Heart right ventricle (tissue), 16 donors: ENCODE measurements around the gene ZNF408. TPM values are rescaled to one million over a fixed set of nuclear protein-coding genes. Genes with fewer than 3 reads are reported as not detected.
A peak's percentile ranks its signal among the peaks of the same experiment; 100 is the strongest.

Source experiments
- ATAC-seq, 8 donors: fragments of 200-7000 bp; cut with Tn5 transposase; one replicate each; pipeline ENCODE4 v1.9.1; 2020; ENCODE audit warnings: mild to moderate bottlenecking in 8 of 8, moderate library complexity in 8 of 8, moderate number of reproducible peaks in 1 of 8
- DNase-seq, 2 donors: peaks; one replicate each; pipeline ENCODE4 v3.0.0-alpha.2; 2020
- H3K27ac ChIP-seq, 10 donors: fragments of 200-600 bp; sonication (generic) in 2 of 10; one replicate each; pipeline versions ENCODE4 v1.5.0 to v1.8.0; 2020 to 2022; ENCODE audit warnings: mild to moderate bottlenecking in 3 of 10
- H3K27me3 ChIP-seq, 7 donors: fragments of 200-600 bp; one replicate each; pipeline ENCODE4 v1.8.0; 2021 to 2022; ENCODE audit warnings: mild to moderate bottlenecking in 2 of 7
- H3K36me3 ChIP-seq, 9 donors: fragments of 200-600 bp; sonication (generic) in 1 of 9; one replicate each; pipeline versions ENCODE4 v1.5.0 to v1.8.0; 2020 to 2022; ENCODE audit warnings: mild to moderate bottlenecking in 2 of 9
- H3K4me1 ChIP-seq, 9 donors: fragments of 200-600 bp; sonication (generic) in 1 of 9; one replicate each; pipeline versions ENCODE4 v1.5.0 to v1.8.0; 2020 to 2022; ENCODE audit warnings: mild to moderate bottlenecking in 4 of 9
- H3K4me3 ChIP-seq, 10 donors: fragments of 200-600 bp; sonication (generic) in 2 of 10; one replicate each; pipeline versions ENCODE4 v1.5.0 to v1.8.0; 2020 to 2022; ENCODE audit warnings: mild to moderate bottlenecking in 7 of 10, moderate library complexity in 2 of 10
- H3K9me3 ChIP-seq, 11 donors: fragments of 200-600 bp in 10 of 11; sonication (generic) in 2 of 11; one replicate each; pipeline versions ENCODE4 v1.5.0 to v1.8.0; 2013 to 2022; ENCODE audit warnings: mild to moderate bottlenecking in 2 of 11, control low read depth in 1 of 11, moderate library complexity in 1 of 11
- WGBS, 2 donors: extraction: QIAGEN DNeasy Blood & Tissue Kit; methylation state at CpG; one replicate each; pipeline ENCODE4 v1.1.7; 2013; ENCODE audit warnings: inconsistent platforms in 1 of 2; 5-methylcytosine and 5-hydroxymethylcytosine counted together
- intact Hi-C, 10 donors: fragments of 100-400 bp; cut with DNase I; formaldehyde crosslinking; loops; one replicate each; pipeline versions ENCODE4 v1.11.1 to v1.14.2; 2022
- polyA plus RNA-seq, 2 donors: library from polyadenylated mRNA; stranded (reverse); fragments of 200-250 nt; gene quantifications; one replicate each; pipeline ENCODE4 v1.2.3, GENCODE V29; 2013
- total RNA-seq, 10 donors: library from RNA; stranded (reverse); fragmentation: NEBNext Ultra II Directional in 3 of 10; extraction: Animal tissue kit (Norgen Biotek cat#: 25700) in 3 of 10; gene quantifications; one replicate each; pipeline versions ENCODE4 v1.2.1 to v1.2.4, GENCODE V29; 2021 to 2023
- TF ChIP-seq, protein P1 (sequence below), 9 donors: fragments of 200-600 bp; sonication (generic) in 2 of 9; IDR thresholded peaks; one replicate each; pipeline versions ENCODE4 v1.5.0 to v1.8.0; 2021 to 2022; ENCODE audit warnings: antibody characterized with exemption in 9 of 9, mild to moderate bottlenecking in 5 of 9, moderate library complexity in 1 of 9
- donor health status: Arrhythmogenic right ventricular cardiomyopathy.
- donor health status: ischemic (EF 13 %, LVEDD 7.1; RV severe dilation, severe dysfunction).
- donor health status: healthy with polysubstance abuse.
- donor health status: DM: no; HTN: yes; CAD: no.
- donor health status: DM: no; HTN: no; CAD: no.
- donor health status: ischemic (EF 25% LVEDD 6.9; RV normal size, moderate dysfunction).
- donor health status: ischemic (EF 25% LVEDD 5.7; RV mildly dilated, moderate dysfunction).
- donor health status: healthy.
- donor health status: DM: yes; HTN: yes; CAD: no.
- donor health status: Ischemic cardiomyopathy.
- donor health status: ischemic (EF 35%, LVEDD 5.7; RV mildly dilated, moderate dysfunction).
- donor health status: nonischemic (EF 11% LVEDD 7.7; RV severe dilation, severe dysfunction).
- donor health status: DM: yes; HTN: yes; CAD: no.
- donor health status: PGD.
- donor health status: ischemic (EF 29% LVEDD 5.4; RV normal size, mild dysfunction).
- donor health status: nonischemic (EF 23%, LVEDD 6.1; RV moderate dilation, normal function).

ZNF408 gene
- total and polyA plus RNA-seq, 12 donors = 5.0 to 8.9 (median 6.7) TPM

DNA sequence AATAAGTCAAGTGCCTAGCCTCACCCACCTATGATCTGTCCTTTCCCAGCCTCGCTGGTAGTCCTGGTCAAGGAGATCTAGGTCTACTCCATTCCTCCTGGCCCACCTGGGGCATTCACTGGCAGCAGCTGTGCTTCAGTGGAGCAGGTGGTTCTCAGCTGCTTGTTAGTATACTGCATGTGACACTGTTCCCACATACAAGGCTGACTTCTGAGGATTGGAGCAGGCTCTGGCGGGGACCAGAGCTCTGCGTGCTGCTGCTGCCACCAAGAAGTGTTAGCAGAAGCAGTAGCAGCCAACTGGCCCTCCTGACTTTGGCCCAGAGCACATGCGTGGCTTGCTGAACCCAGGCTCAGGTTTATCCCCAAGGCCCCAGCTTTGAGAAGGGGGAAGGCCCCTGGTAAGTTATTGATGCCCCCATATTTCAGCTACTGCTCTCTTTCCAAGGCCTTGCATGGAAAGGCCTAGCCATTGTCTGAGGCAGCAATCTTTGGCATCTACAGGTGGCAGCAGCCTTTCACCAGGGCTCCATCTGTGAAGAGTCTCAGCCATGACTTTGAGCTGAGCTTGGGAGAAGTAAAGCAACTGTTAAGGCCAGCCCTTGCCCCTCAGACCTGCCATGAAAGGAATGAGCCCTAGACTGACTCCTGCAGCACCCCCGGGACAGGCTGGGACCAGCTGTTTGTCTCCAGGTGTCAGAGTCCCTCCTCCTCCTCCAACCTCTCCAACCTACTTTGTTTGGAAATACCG, 26.9 kb upstream of the ZNF408 start:
- DNase-seq = no peak
- TF ChIP-seq, protein P1, sequence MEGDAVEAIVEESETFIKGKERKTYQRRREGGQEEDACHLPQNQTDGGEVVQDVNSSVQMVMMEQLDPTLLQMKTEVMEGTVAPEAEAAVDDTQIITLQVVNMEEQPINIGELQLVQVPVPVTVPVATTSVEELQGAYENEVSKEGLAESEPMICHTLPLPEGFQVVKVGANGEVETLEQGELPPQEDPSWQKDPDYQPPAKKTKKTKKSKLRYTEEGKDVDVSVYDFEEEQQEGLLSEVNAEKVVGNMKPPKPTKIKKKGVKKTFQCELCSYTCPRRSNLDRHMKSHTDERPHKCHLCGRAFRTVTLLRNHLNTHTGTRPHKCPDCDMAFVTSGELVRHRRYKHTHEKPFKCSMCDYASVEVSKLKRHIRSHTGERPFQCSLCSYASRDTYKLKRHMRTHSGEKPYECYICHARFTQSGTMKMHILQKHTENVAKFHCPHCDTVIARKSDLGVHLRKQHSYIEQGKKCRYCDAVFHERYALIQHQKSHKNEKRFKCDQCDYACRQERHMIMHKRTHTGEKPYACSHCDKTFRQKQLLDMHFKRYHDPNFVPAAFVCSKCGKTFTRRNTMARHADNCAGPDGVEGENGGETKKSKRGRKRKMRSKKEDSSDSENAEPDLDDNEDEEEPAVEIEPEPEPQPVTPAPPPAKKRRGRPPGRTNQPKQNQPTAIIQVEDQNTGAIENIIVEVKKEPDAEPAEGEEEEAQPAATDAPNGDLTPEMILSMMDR (IDR thresholded peaks at IDR 0.05) = no peak
- Histone ChIP-seq H3K36me3 (peaks cover 0 to 85% (median 30%) of the 10 kb centered on the region in 9 donors), H3K4me1 (peaks cover 13 to 93% (median 50%) of the 10 kb centered on the region in 9 donors), H3K9me3 (no peaks in the 10 kb centered on the region), H3K4me3 (no peak overlapping the region), H3K27me3 (no peaks in the 10 kb centered on the region), H3K27ac (peak overlapping the region; percentile 67 to 88 (median 80))
- WGBS, 2 donors = 81% methylated on average over 6 of the region's 6 CpGs
- intact Hi-C loops = no loop called here
- peak in 2 of 8 donors; percentile 2 to 43 for ATAC-seq

GRCh38 chr11:46674463-46675287, 26.2 kb upstream of the ZNF408 start:
- Histone ChIP-seq H3K27ac (peak overlapping the region; percentile 67 to 88 (median 80)), H3K36me3 (peaks cover 0 to 85% (median 33%) of the 10 kb centered on the region in 9 donors), H3K4me1 (peaks cover 13 to 87% (median 50%) of the 10 kb centered on the region in 9 donors), H3K9me3 (no peaks in the 10 kb centered on the region), H3K4me3 (no peak overlapping the region), H3K27me3 (no peaks in the 10 kb centered on the region)
- TF ChIP-seq, protein P1 (IDR thresholded peaks at IDR 0.05) = no peak
- DNase-seq = peak in 1 of 2 donors; percentile 46
- peak; percentile 14 to 59 (median 40) for ATAC-seq
- intact Hi-C loops = no loop called here
- WGBS, 2 donors = 53 to 54% methylated on average over 12 of the region's 12 CpGs

GRCh38 chr11:46675288-46675851, 25.5 kb upstream of the ZNF408 start:
- TF ChIP-seq, protein P1 (IDR thresholded peaks at IDR 0.05) = no peak
- Histone ChIP-seq H3K4me1 (peaks cover 13 to 80% (median 50%) of the 10 kb centered on the region in 9 donors), H3K4me3 (no peak overlapping the region), H3K27me3 (no peaks in the 10 kb centered on the region), H3K27ac (peak overlapping the region; percentile 67 to 88 (median 80)), H3K9me3 (no peaks in the 10 kb centered on the region), H3K36me3 (peaks cover 0 to 85% (median 40%) of the 10 kb centered on the region in 9 donors)
- intact Hi-C loops = no loop called here
- WGBS, 2 donors = 22 to 32% methylated on average over 4 of the region's 4 CpGs
- peak; percentile 53 to 56 for DNase-seq
- ATAC-seq = peak; percentile 56 to 75 (median 68)

DNA sequence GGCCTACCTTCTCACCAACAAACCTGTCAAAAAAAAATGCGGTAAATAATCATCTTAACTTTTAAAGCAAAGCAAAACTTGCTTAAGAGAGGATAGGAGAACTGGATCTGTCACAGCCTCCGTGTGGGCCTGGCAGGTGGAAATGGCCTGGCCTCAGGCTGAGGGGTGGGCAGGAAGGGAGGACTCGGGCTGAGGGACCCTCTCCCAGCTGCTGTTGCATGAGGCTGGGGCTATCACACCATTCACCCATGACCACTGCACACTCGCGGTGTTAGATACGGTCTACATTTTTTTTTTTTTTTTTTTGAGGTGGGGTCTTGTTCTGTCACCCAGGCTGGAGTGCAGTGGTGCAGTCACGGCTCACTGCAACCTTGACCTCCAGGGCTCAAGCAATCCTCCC, 24.9 kb upstream of the ZNF408 start:
- TF ChIP-seq, protein P1 (IDR thresholded peaks at IDR 0.05) = no peak
- 87 to 90% methylated on average over 7 of the region's 7 CpGs for WGBS, 2 donors
- intact Hi-C loops = no loop called here
- H3K9me3 ChIP-seq = no peaks in the 10 kb centered on the region
- no peaks in the 10 kb centered on the region for H3K27me3 ChIP-seq
- H3K36me3 ChIP-seq = peaks cover 0 to 85% (median 40%) of the 10 kb centered on the region in 9 donors
- no peak for DNase-seq
- H3K27ac ChIP-seq = peak overlapping the region; percentile 67 to 88 (median 80)
- ATAC-seq = no peak
- H3K4me1 ChIP-seq = peaks cover 13 to 75% (median 50%) of the 10 kb centered on the region in 9 donors
- H3K4me3 ChIP-seq = no peak overlapping the region
